GM12801 (cell line): Measurements from ENCODE around the gene MFSD2B.

Experiments
- CTCF ChIP-seq: IDR thresholded peaks from one replicate; pipeline ENCODE4 v1.5.1; 2011; ENCODE audit warnings: control low read depth; ENCODE audit not compliant: insufficient read length; ENCODE audit errors: extremely low read depth

MFSD2B gene

GRCh38 chr2:24050041-24050979 is 40.4 kb downstream of the MFSD2B start:
- no peak for TF ChIP-seq CTCF

- TF ChIP-seq CTCF: no peak
Observed at GRCh38 chr2:24051833-24052232, 41.9 kb downstream of the MFSD2B start.

- no peak for TF ChIP-seq CTCF
Observed at GRCh38 chr2:24052951-24053350, 43.1 kb downstream of the MFSD2B start.

- TF ChIP-seq CTCF: no peak
Observed at GRCh38 chr2:24054366-24055010, 44.6 kb downstream of the MFSD2B start.

- TF ChIP-seq CTCF: no peak
Observed at GRCh38 chr2:24055750-24056149, 45.9 kb downstream of the MFSD2B start.

- no peak for TF ChIP-seq CTCF
Observed at GRCh38 chr2:24058564-24059271, 48.8 kb downstream of the MFSD2B start.

- TF ChIP-seq CTCF: no peak
Observed at GRCh38 chr2:24065341-24065740, 55.5 kb downstream of the MFSD2B start.
